B cell (primary cell): ENCODE data around the gene FBXO42. TPM values are rescaled to one million over a fixed set of nuclear protein-coding genes. Genes with fewer than 3 reads are reported as not detected.

ENCODE experiments used
- ATAC-seq: fragments of 200-7000 bp; cut with Tn5 transposase; one replicate; pipeline ENCODE4 v1.10.0; 2021; ENCODE audit warnings: low read depth, mild to moderate bottlenecking, moderate number of reproducible peaks, moderate library complexity
- CTCF ChIA-PET: fragments of 350-600 bp; sonication (Branson Sonifier 250); formaldehyde crosslinking; loops from one replicate; lab custom pipeline; 2021; ENCODE audit warnings: antibody characterized with exemption, inconsistent platforms; lab: Charles Lee
- POLR2A ChIA-PET: fragments of 350-600 bp; sonication (Branson Sonifier 250); formaldehyde crosslinking; loops from one replicate; lab custom pipeline; 2021; ENCODE audit warnings: antibody characterized with exemption; lab: Charles Lee
- DNase-seq: peaks from one replicate; pipeline ENCODE4 v3.0.0; 2013
- H2AFZ ChIP-seq: 2 replicates; pipeline ENCODE4 v1.6.1; 2012; ENCODE audit warnings: mild to moderate bottlenecking, low read depth, low read length; ENCODE audit not compliant: insufficient read depth, poor library complexity, severe bottlenecking
- H3K27ac ChIP-seq, 2 donors: 1 replicate in 1 of 2; 2 replicates in 1 of 2; pipeline ENCODE4 v1.5.1; 2012 to 2013; ENCODE audit warnings: low read length in 2 of 2, mild to moderate bottlenecking in 2 of 2, moderate library complexity in 1 of 2
- H3K27me3 ChIP-seq, 4 experiments: fragments of 200-600 bp in 1 of 4; sonication (generic) in 1 of 4; replicated peaks in 1 of 4; 1 replicate in 2 of 4; 2 replicates in 2 of 4; pipeline versions ENCODE4 v1.6.1 to v1.7.0; 2013 to 2016; ENCODE audit warnings: low read length in 3 of 4, mild to moderate bottlenecking in 2 of 4, mixed read lengths in 1 of 4, moderate library complexity in 1 of 4; ENCODE audit not compliant: insufficient read depth in 4 of 4, control insufficient read depth in 3 of 4; ENCODE audit errors: control extremely low read depth in 1 of 4
- H3K36me3 ChIP-seq, 2 experiments: replicated peaks in 1 of 2; 1 replicate in 1 of 2; 2 replicates in 1 of 2; pipeline versions ENCODE4 v1.6.1 to v1.7.1; 2013; ENCODE audit warnings: low read length in 1 of 2; ENCODE audit not compliant: insufficient read depth in 2 of 2, control insufficient read depth in 1 of 2; ENCODE audit errors: control extremely low read depth in 1 of 2, extremely low read depth in 1 of 2
- H3K4me1 ChIP-seq, 2 donors: fragments of 200-600 bp in 1 of 2; sonication (generic) in 1 of 2; 1 replicate in 1 of 2; 2 replicates in 1 of 2; pipeline versions ENCODE4 v1.5.1 to v1.6.1; 2013 to 2017; ENCODE audit warnings: low read length in 2 of 2; ENCODE audit not compliant: control insufficient read depth in 2 of 2, insufficient read depth in 2 of 2
- H3K4me2 ChIP-seq: replicated peaks from 2 replicates; pipeline ENCODE3; 2012; ENCODE audit warnings: mild to moderate bottlenecking, low read depth, low read length; ENCODE audit not compliant: poor library complexity, severe bottlenecking
- H3K4me3 ChIP-seq, 5 experiments: fragments of 200-600 bp in 1 of 5; sonication (generic) in 1 of 5; 1 replicate in 3 of 5; 2 replicates in 2 of 5; pipeline versions ENCODE4 v1.5.1 to v1.7.0; 2011 to 2016; ENCODE audit warnings: low read length in 4 of 5, mild to moderate bottlenecking in 4 of 5, low read depth in 2 of 5, control low read depth in 1 of 5, moderate library complexity in 1 of 5; ENCODE audit not compliant: insufficient read depth in 1 of 5; ENCODE audit errors: control extremely low read depth in 1 of 5, extremely low read depth in 1 of 5
- H3K79me2 ChIP-seq: fragments of 200-600 bp; sonication (generic); one replicate; pipeline ENCODE4 v1.6.0; 2016; ENCODE audit warnings: low read length; ENCODE audit not compliant: control insufficient read depth, insufficient read depth
- H3K9ac ChIP-seq: fragments of 200-600 bp; sonication (generic); 2 replicates; pipeline ENCODE4 v1.6.1; 2017; ENCODE audit warnings: mild to moderate bottlenecking, low read length, moderate library complexity
- H3K9me3 ChIP-seq, 3 donors: one replicate each; pipeline versions ENCODE4 v1.6.1 to v1.7.1; 2013; ENCODE audit warnings: low read length in 2 of 3; ENCODE audit not compliant: control insufficient read depth in 2 of 3, insufficient read depth in 1 of 3; ENCODE audit errors: control extremely low read depth in 1 of 3
- H4K20me1 ChIP-seq: 2 replicates; pipeline ENCODE4 v1.6.0; 2012; ENCODE audit warnings: mild to moderate bottlenecking, low read length; ENCODE audit not compliant: insufficient read depth, control insufficient read depth, poor library complexity, severe bottlenecking
- H3K27ac Mint-ChIP-seq: one replicate; pipeline ENCODE4 v1.8.0; 2021; ENCODE audit warnings: mixed read lengths
- H3K27me3 Mint-ChIP-seq: one replicate; pipeline ENCODE4 v1.8.0; 2021; ENCODE audit warnings: mixed read lengths
- H3K4me1 Mint-ChIP-seq: one replicate; pipeline ENCODE4 v1.8.0; 2021; ENCODE audit warnings: mixed read lengths
- H3K4me3 Mint-ChIP-seq: one replicate; pipeline ENCODE4 v1.8.0; 2021; ENCODE audit warnings: mixed read lengths
- H3K9me3 Mint-ChIP-seq: one replicate; pipeline ENCODE4 v1.8.0; 2022; ENCODE audit warnings: mixed read lengths; ENCODE audit not compliant: insufficient read depth
- CTCF ChIP-seq: fragments of 200-600 bp; IDR thresholded peaks from one replicate; pipeline ENCODE4 v1.8.0; 2022; ENCODE audit warnings: antibody characterized with exemption, mild to moderate bottlenecking
- EZH2 ChIP-seq: IDR thresholded peaks from 2 replicates; pipeline ENCODE4 v1.6.1; 2012; ENCODE audit warnings: borderline replicate concordance, low read depth, mild to moderate bottlenecking, moderate library complexity, low read length; ENCODE audit not compliant: insufficient read depth, poor library complexity, severe bottlenecking
- WGBS: methylation state at CpG from one replicate; pipeline ENCODE4 v1.1.5; 2013; ENCODE audit warnings: missing lambda C conversion rate; ENCODE audit not compliant: insufficient coverage; 5-methylcytosine and 5-hydroxymethylcytosine counted together
- intact Hi-C: fragments of 100-400 bp; cut with micrococcal nuclease; formaldehyde crosslinking; loops from one replicate; pipeline ENCODE4 v1.10.0; 2022
- polyA plus RNA-seq: library from polyadenylated mRNA; depleted of rRNA; stranded (reverse); fragments of >200 nt; gene quantifications from 2 replicates; pipeline ENCODE4 v1.2.3, GENCODE V29; 2012
- total RNA-seq, 2 donors: library from RNA; stranded (reverse); fragments of 120-200 nt in 1 of 2; gene quantifications; 1 replicate in 1 of 2; 2 replicates in 1 of 2; pipeline versions ENCODE4 v1.2.3 to v1.2.4, GENCODE V29; 2013 to 2022

Gene FBXO42
- total and polyA plus RNA-seq, 2 donors (not counting 1 experiment from before 2014, with no cell fraction given): 17.2 to 33.1 TPM

GRCh38 chr1:16208270-16208987 is 143.9 kb downstream of the FBXO42 start:
- Mint-ChIP-seq H3K27ac (peak overlapping the region; percentile 46), H3K27me3 (peaks cover 2% of the 10 kb centered on the region), H3K4me1 (peaks cover 10% of the 10 kb centered on the region), H3K9me3 (no peaks in the 10 kb centered on the region), H3K4me3 (peak overlapping the region; percentile 49)
- peaks cover 8% of the 10 kb centered on the region for H3K79me2 ChIP-seq
- ChIA-PET POLR2A (no interaction called here), CTCF (interaction anchor here (1.0 kb wide), 1 partner anchor 9 kb away, joined by 4 read pairs; no protein-coding TSS in a partner anchor)
- H3K4me3 ChIP-seq: no peak overlapping the region
- 91% methylated on average over 12 of the region's 13 CpGs for WGBS
- H3K4me2 ChIP-seq: no peak overlapping the region
- no peak overlapping the region for H2AFZ ChIP-seq
- no peak for DNase-seq
- no peak for ATAC-seq
- TF ChIP-seq EZH2 (no peak), CTCF (no peak)
- H3K27ac ChIP-seq: no peak overlapping the region
- intact Hi-C loops: no loop called here
- H3K4me1 ChIP-seq: peaks cover 12 to 17% of the 10 kb centered on the region in 2 donors
- H3K9ac ChIP-seq: no peak overlapping the region
- H3K9me3 ChIP-seq: no peaks in the 10 kb centered on the region
- peaks cover 0 to 7% of the 10 kb centered on the region in 2 experiments for H3K36me3 ChIP-seq
- H4K20me1 ChIP-seq: peaks cover 15% of the 10 kb centered on the region
- H3K27me3 ChIP-seq: peaks cover 0 to 3% (median 0%) of the 10 kb centered on the region in 4 experiments
